ENCODE measurements around the gene PARD3B. TPM values are rescaled to one million over a fixed set of nuclear protein-coding genes. Genes with fewer than 3 reads are reported as not detected.

Gene PARD3B
- total and polyA plus RNA-seq, 7 donors, result 3.2 to 64.0 (median 42.5) TPM

DNA sequence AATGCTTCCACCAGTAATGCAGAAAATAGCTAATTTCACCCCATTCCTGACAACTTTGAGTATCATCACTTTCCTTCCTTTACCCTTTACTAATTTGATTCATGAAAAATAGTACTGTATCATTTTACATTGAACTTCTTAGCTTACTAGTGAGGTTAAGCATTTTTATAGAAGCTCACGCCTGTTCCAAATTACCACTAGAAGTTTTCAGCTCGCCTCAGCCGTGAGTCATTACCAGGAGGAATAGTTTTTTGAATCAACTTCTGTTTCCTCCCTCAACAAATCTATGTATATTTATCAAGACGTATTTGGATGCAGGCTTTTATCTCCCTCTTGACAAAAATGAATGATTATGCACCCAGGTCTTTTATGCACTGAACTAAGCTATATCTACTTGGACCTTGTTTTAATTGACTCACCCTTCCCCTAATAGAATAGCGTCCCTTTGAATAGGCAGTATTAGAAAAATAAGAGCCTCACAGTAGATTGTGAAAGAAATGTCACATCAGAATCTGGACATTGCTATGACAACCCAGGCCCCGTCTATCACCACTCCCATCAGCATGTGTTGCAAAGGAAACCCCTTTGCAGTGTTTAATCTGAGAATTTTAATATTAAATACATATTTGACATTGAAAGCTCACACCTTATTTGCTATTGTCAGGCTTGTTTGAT is 929.6 kb downstream of the PARD3B start:
- TF ChIP-seq EP300 (IDR thresholded peaks at IDR 0.05) (no peak), POLR2AphosphoS5 (IDR thresholded peaks at IDR 0.05) (no peak), POLR2A (IDR thresholded peaks at IDR 0.05) (no peak)
- TF ChIP-seq, protein P1, sequence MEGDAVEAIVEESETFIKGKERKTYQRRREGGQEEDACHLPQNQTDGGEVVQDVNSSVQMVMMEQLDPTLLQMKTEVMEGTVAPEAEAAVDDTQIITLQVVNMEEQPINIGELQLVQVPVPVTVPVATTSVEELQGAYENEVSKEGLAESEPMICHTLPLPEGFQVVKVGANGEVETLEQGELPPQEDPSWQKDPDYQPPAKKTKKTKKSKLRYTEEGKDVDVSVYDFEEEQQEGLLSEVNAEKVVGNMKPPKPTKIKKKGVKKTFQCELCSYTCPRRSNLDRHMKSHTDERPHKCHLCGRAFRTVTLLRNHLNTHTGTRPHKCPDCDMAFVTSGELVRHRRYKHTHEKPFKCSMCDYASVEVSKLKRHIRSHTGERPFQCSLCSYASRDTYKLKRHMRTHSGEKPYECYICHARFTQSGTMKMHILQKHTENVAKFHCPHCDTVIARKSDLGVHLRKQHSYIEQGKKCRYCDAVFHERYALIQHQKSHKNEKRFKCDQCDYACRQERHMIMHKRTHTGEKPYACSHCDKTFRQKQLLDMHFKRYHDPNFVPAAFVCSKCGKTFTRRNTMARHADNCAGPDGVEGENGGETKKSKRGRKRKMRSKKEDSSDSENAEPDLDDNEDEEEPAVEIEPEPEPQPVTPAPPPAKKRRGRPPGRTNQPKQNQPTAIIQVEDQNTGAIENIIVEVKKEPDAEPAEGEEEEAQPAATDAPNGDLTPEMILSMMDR (IDR thresholded peaks at IDR 0.05), result no peak
- no peak for DNase-seq
- H3K4me1 ChIP-seq, result peaks cover 0 to 35% (median 29%) of the 10 kb centered on the region in 4 donors
- H3K4me3 ChIP-seq, result no peak overlapping the region
- 83 to 86% methylated on average over 6 of the region's 6 CpGs for WGBS, 2 donors
- H3K36me3 ChIP-seq, result no peaks in the 10 kb centered on the region
- no peaks in the 10 kb centered on the region for H3K9me3 ChIP-seq
- intact Hi-C loops (cut with DNase I), result no loop called here
- no peak overlapping the region for H3K27ac ChIP-seq
- H3K27me3 ChIP-seq, result no peaks in the 10 kb centered on the region

GRCh38 chr2:205475416-205475768 is 930.1 kb downstream of the PARD3B start:
- Histone ChIP-seq H3K4me3 (no peak overlapping the region), H3K36me3 (no peaks in the 10 kb centered on the region), H3K9me3 (no peaks in the 10 kb centered on the region), H3K4me1 (peaks cover 0 to 35% (median 29%) of the 10 kb centered on the region in 4 donors), H3K27ac (no peak overlapping the region), H3K27me3 (no peaks in the 10 kb centered on the region)
- 89 to 93% methylated on average over 3 of the region's 3 CpGs for WGBS, 2 donors
- DNase-seq, result no peak
- intact Hi-C loops (cut with DNase I), result no loop called here
- TF ChIP-seq POLR2A (IDR thresholded peaks at IDR 0.05), result no peak
- TF ChIP-seq, protein P1 (IDR thresholded peaks at IDR 0.05), result no peak
- no peak for TF ChIP-seq POLR2AphosphoS5 (IDR thresholded peaks at IDR 0.05)
- no peak for TF ChIP-seq EP300 (IDR thresholded peaks at IDR 0.05)

- 9 to 52% methylated on average over 3 of the region's 3 CpGs for WGBS, 2 donors
- intact Hi-C loops (cut with DNase I), result no loop called here
- Histone ChIP-seq H3K4me3 (no peak overlapping the region), H3K9me3 (no peaks in the 10 kb centered on the region), H3K4me1 (peaks cover 0 to 35% (median 29%) of the 10 kb centered on the region in 4 donors), H3K27ac (no peak overlapping the region), H3K36me3 (no peaks in the 10 kb centered on the region), H3K27me3 (no peaks in the 10 kb centered on the region)
- TF ChIP-seq EP300 (IDR thresholded peaks at IDR 0.05) (no peak), POLR2AphosphoS5 (IDR thresholded peaks at IDR 0.05) (no peak), POLR2A (IDR thresholded peaks at IDR 0.05) (no peak)
- TF ChIP-seq, protein P1 (IDR thresholded peaks at IDR 0.05), result no peak
- DNase-seq, result no peak
Measured at GRCh38 chr2:205477016-205477705, 931.9 kb downstream of the PARD3B start.

DNA sequence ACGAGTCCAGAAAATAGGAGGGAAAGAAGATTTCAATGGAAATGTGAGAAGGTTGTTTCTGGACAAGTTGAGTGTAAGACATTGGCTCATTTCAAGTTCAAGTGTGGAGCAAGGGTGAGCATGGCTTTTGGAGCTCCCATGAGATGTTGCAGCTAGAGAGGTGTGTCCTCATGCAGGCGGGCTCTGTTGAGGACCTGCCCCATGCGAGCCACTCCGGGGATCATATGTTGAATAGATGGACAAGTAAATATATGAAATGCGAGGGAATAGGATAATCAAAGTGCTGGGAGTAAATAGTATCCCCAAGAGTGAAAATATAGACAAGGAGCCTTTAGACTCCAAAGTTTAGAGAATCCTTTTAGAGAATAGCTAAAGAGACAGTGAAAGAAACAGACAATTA is 936.6 kb downstream of the PARD3B start:
- DNase-seq, result no peak
- Histone ChIP-seq H3K27ac (no peak overlapping the region), H3K4me1 (peaks cover 0 to 17% (median 9%) of the 10 kb centered on the region in 4 donors), H3K9me3 (no peaks in the 10 kb centered on the region), H3K27me3 (no peaks in the 10 kb centered on the region), H3K36me3 (no peaks in the 10 kb centered on the region), H3K4me3 (no peak overlapping the region)
- intact Hi-C loops (cut with DNase I), result no loop called here
- WGBS, 2 donors, result 94 to 95% methylated on average over 5 of the region's 5 CpGs
- no peak for TF ChIP-seq EP300 (IDR thresholded peaks at IDR 0.05)
- TF ChIP-seq POLR2A (IDR thresholded peaks at IDR 0.05), result no peak
- TF ChIP-seq, protein P1 (IDR thresholded peaks at IDR 0.05), result no peak
- no peak for TF ChIP-seq POLR2AphosphoS5 (IDR thresholded peaks at IDR 0.05)

Measured in sigmoid colon (tissue), 7 donors.